SK-N-SH (cell line): ENCODE results near the gene WNT8B. TPM values are rescaled to one million over a fixed set of nuclear protein-coding genes. Genes with fewer than 3 reads are reported as not detected.

ENCODE experiments used
- CTCF ChIA-PET: fragments of 300-600, 350-600 bp; formaldehyde crosslinking; extraction: SDS; loops from one replicate; lab custom pipeline; 2021; lab: Yijun Ruan, JAX
- POLR2A ChIA-PET: fragments of 350-600 bp; sonication (Branson Sonifier 250); formaldehyde crosslinking; extraction: SDS; loops from one replicate; lab custom pipeline; 2020; ENCODE audit warnings: antibody characterized with exemption, inconsistent platforms; lab: Yijun Ruan, JAX
- DNase-seq: peaks from one replicate; pipeline ENCODE4 v3.0.0; 2012
- H2AFZ ChIP-seq: fragments of 200-600 bp; sonication (generic); 2 replicates; pipeline ENCODE4 v1.8.1; 2016; ENCODE audit warnings: antibody characterized with exemption, mild to moderate bottlenecking, low read depth
- H3F3A ChIP-seq: fragments of 200-600 bp; sonication (generic); replicated peaks from 2 replicates; pipeline ENCODE3; 2016; ENCODE audit warnings: antibody characterized with exemption, mild to moderate bottlenecking; ENCODE audit not compliant: insufficient read depth
- H3K27ac ChIP-seq, 2 experiments: fragments of 200-500 bp in 1 of 2; fragments of 200-600 bp in 1 of 2; sonication (Bioruptor generic) in 1 of 2; sonication (generic), shearing (Covaris generic) in 1 of 2; 2 replicates each; pipeline versions ENCODE4 v1.5.1 to v1.6.1; 2014 to 2016; ENCODE audit warnings: low read depth in 2 of 2, inconsistent platforms in 1 of 2, low read length in 1 of 2, mild to moderate bottlenecking in 1 of 2, mixed read lengths in 1 of 2
- H3K27me3 ChIP-seq: fragments of 200-600 bp; sonication (generic), shearing (Covaris generic); 2 replicates; pipeline ENCODE4 v1.6.1; 2016; ENCODE audit warnings: mixed run types; ENCODE audit not compliant: insufficient read depth
- H3K36me3 ChIP-seq, 2 experiments: fragments of 200-500 bp in 1 of 2; fragments of 200-600 bp in 1 of 2; sonication (Bioruptor generic) in 1 of 2; sonication (generic) in 1 of 2; replicated peaks in 1 of 2; 2 replicates each; pipeline versions ENCODE3 to v1.5.1; 2014 to 2016; ENCODE audit warnings: low read length in 1 of 2, mild to moderate bottlenecking in 1 of 2; ENCODE audit not compliant: insufficient read depth in 2 of 2, control insufficient read depth in 1 of 2
- H3K4me1 ChIP-seq, 2 experiments: fragments of 200-500 bp in 1 of 2; fragments of 200-600 bp in 1 of 2; sonication (Bioruptor generic) in 1 of 2; sonication (generic), shearing (Covaris generic) in 1 of 2; 2 replicates each; pipeline versions ENCODE4 v1.5.1 to v1.6.1; 2014 to 2016; ENCODE audit warnings: low read depth in 1 of 2, low read length in 1 of 2, mixed run types in 1 of 2; ENCODE audit not compliant: insufficient read depth in 2 of 2, control insufficient read depth in 1 of 2
- H3K4me2 ChIP-seq: fragments of 200-600 bp; sonication (generic), shearing (Covaris generic); 2 replicates; pipeline ENCODE4 v1.6.1; 2017; ENCODE audit warnings: mixed run types
- H3K4me3 ChIP-seq, 2 experiments: fragments of 200-500 bp in 1 of 2; fragments of 200-600 bp in 1 of 2; sonication (Bioruptor generic) in 1 of 2; sonication (generic), shearing (Covaris generic) in 1 of 2; 2 replicates each; pipeline versions ENCODE4 v1.5.1 to v1.8.1; 2014 to 2016; ENCODE audit warnings: low read depth in 2 of 2, inconsistent platforms in 1 of 2, low read length in 1 of 2, mild to moderate bottlenecking in 1 of 2, mixed read lengths in 1 of 2, moderate library complexity in 1 of 2
- H3K79me2 ChIP-seq: fragments of 200-600 bp; sonication (generic); 2 replicates; pipeline ENCODE4 v1.8.1; 2017; ENCODE audit warnings: mild to moderate bottlenecking; ENCODE audit not compliant: insufficient read depth
- H3K9ac ChIP-seq: fragments of 200-600 bp; sonication (generic); 2 replicates; pipeline ENCODE4 v1.6.1; 2017; ENCODE audit warnings: mixed run types
- H3K9me2 ChIP-seq: fragments of 200-600 bp; sonication (generic); 2 replicates; pipeline ENCODE4 v1.6.1; 2017; ENCODE audit warnings: mixed run types
- H3K9me3 ChIP-seq: fragments of 200-600 bp; sonication (generic); 2 replicates; pipeline ENCODE4 v1.6.1; 2017; ENCODE audit warnings: mixed run types, mild to moderate bottlenecking, moderate library complexity
- H4K20me1 ChIP-seq: fragments of 200-600 bp; sonication (generic); 2 replicates; pipeline ENCODE4 v1.6.1; 2017; ENCODE audit warnings: mild to moderate bottlenecking, mixed run types; ENCODE audit not compliant: insufficient read depth
- CHD2 ChIP-seq: fragments of 150-350 bp; IDR thresholded peaks from 2 replicates; pipeline ENCODE4 v1.6.1; 2018; ENCODE audit warnings: low read length; ENCODE audit not compliant: partially characterized antibody
- FOSL2 ChIP-seq: IDR thresholded peaks from 2 replicates; pipeline ENCODE4 v1.4.0; 2012; ENCODE audit warnings: low read depth, mild to moderate bottlenecking, moderate library complexity, borderline replicate concordance
- FOXJ3 ChIP-seq: sonication (generic); formaldehyde crosslinking; IDR thresholded peaks from 2 replicates; pipeline ENCODE4 v1.5.1; 2020; ENCODE audit warnings: mild to moderate bottlenecking, missing genetic modification reagents
- MXI1 ChIP-seq: IDR thresholded peaks from 2 replicates; pipeline ENCODE4 v1.6.1; 2012; ENCODE audit warnings: mild to moderate bottlenecking, low read depth, low read length, improper control_type of control experiment
- NRF1 ChIP-seq: IDR thresholded peaks from 2 replicates; pipeline ENCODE4 v1.6.1; 2012; ENCODE audit warnings: low read depth, mild to moderate bottlenecking, low read length
- RAD21 ChIP-seq: IDR thresholded peaks from 2 replicates; pipeline ENCODE4 v1.6.1; 2012; ENCODE audit warnings: mild to moderate bottlenecking, low read length
- RCOR1 ChIP-seq: fragments of 150-350 bp; IDR thresholded peaks from 2 replicates; pipeline ENCODE4 v1.6.1; 2017; ENCODE audit warnings: antibody characterized with exemption, low read length
- REST ChIP-seq: IDR thresholded peaks from 2 replicates; pipeline ENCODE4 v1.6.1; 2012; ENCODE audit warnings: mild to moderate bottlenecking, low read depth, low read length, moderate library complexity
- SIN3A ChIP-seq: IDR thresholded peaks from 2 replicates; pipeline ENCODE4 v1.6.1; 2012; ENCODE audit warnings: low read depth, mild to moderate bottlenecking, low read length, moderate library complexity, borderline replicate concordance
- SMC3 ChIP-seq: IDR thresholded peaks from 2 replicates; pipeline ENCODE4 v1.6.1; 2012; ENCODE audit warnings: low read depth, low read length, improper control_type of control experiment
- TCF12 ChIP-seq: IDR thresholded peaks from 2 replicates; pipeline ENCODE4 v1.4.0; 2012
- USF1 ChIP-seq: IDR thresholded peaks from 2 replicates; pipeline ENCODE4 v1.4.0; 2012; ENCODE audit warnings: low read depth, borderline replicate concordance
- YY1 ChIP-seq: IDR thresholded peaks from 2 replicates; pipeline ENCODE4 v1.4.0; 2012; ENCODE audit warnings: low read depth, mild to moderate bottlenecking
- ZBTB33 ChIP-seq: IDR thresholded peaks from 2 replicates; pipeline ENCODE4 v1.4.0; 2012; ENCODE audit warnings: low read depth, borderline replicate concordance
- WGBS: methylation state at CpG from one replicate; pipeline ENCODE4 v1.1.6; 2017; ENCODE audit warnings: low lambda C conversion rate; 5-methylcytosine and 5-hydroxymethylcytosine counted together
- polyA plus RNA-seq, 3 experiments: library from polyadenylated mRNA; depleted of rRNA; stranded (reverse); fragments of >200 nt; gene quantifications; 2 replicates each; pipeline ENCODE4 v1.2.3, GENCODE V29; 2012
- TF ChIP-seq, protein P1 (sequence below): IDR thresholded peaks from 2 replicates; pipeline ENCODE4; 2012

The WNT8B gene
- polyA plus RNA-seq, 1 of the 3 experiments (the other 2 are of a cell fraction), result 0.18 TPM

GRCh38 chr10:100469756-100470155 is 6.9 kb downstream of the WNT8B start:
- Histone ChIP-seq H3K4me2 (peak overlapping the region; percentile 52; the same call in 1 of the 2 replicates), H3K79me2 (no peaks in the 10 kb centered on the region), H3F3A (peaks cover 4% of the 10 kb centered on the region), H4K20me1 (no peaks in the 10 kb centered on the region), H3K4me3 (no peak overlapping the region), H3K4me1 (peaks cover 0 to 12% of the 10 kb centered on the region in 2 experiments; a peak in 1 of 4 replicates), H3K9me2 (no peaks in the 10 kb centered on the region), H3K27me3 (no peaks in the 10 kb centered on the region), H3K36me3 (no peaks in the 10 kb centered on the region), H3K9me3 (no peaks in the 10 kb centered on the region), H3K9ac (no peak overlapping the region), H3K27ac (peak overlapping the region in 1 of 2 experiments; percentile 46; a peak in 2 of 4 replicates), H2AFZ (no peak overlapping the region)
- DNase-seq, result no peak
- TF ChIP-seq YY1, result no peak
- TF ChIP-seq TCF12, result no peak
- TF ChIP-seq MXI1, result no peak
- TF ChIP-seq NRF1, result no peak
- TF ChIP-seq, protein P1, sequence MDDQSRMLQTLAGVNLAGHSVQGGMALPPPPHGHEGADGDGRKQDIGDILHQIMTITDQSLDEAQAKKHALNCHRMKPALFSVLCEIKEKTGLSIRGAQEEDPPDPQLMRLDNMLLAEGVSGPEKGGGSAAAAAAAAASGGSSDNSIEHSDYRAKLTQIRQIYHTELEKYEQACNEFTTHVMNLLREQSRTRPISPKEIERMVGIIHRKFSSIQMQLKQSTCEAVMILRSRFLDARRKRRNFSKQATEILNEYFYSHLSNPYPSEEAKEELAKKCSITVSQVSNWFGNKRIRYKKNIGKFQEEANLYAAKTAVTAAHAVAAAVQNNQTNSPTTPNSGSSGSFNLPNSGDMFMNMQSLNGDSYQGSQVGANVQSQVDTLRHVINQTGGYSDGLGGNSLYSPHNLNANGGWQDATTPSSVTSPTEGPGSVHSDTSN, result no peak
- no peak for TF ChIP-seq RCOR1
- TF ChIP-seq RAD21, result no peak
- no peak for TF ChIP-seq ZBTB33
- TF ChIP-seq USF1, result no peak
- no peak for TF ChIP-seq FOXJ3 (CRISPR knock-in tag)
- TF ChIP-seq CHD2, result no peak
- CTCF ChIA-PET, result interaction anchor here (0.9 to 3.3 kb wide), 4 partner anchors 11 to 49 kb away, joined by 3 to 31 read pairs (median 10); partner anchors contain the start of gene SEC31B
- POLR2A ChIA-PET, result interaction anchor here (0.6 kb wide), 1 partner anchor 965 kb away, joined by 3 read pairs; no protein-coding TSS in a partner anchor
- 82% methylated on average over 1 of the region's 1 CpG for WGBS

GRCh38 chr10:100470367-100470766 is 7.6 kb downstream of the WNT8B start:
- H3K4me1 ChIP-seq, result peaks cover 0 to 12% of the 10 kb centered on the region in 2 experiments; a peak in 1 of 4 replicates
- H3K9me2 ChIP-seq, result no peaks in the 10 kb centered on the region
- TF ChIP-seq REST (no peak), USF1 (no peak), FOSL2 (0 out of 2 replicates have a peak, but pooled peaks have one; percentile 19), SIN3A (no peak), SMC3 (no peak)
- H3K79me2 ChIP-seq, result no peaks in the 10 kb centered on the region
- H3F3A ChIP-seq, result peaks cover 4% of the 10 kb centered on the region
- H3K4me2 ChIP-seq, result 0 out of 2 replicates have a peak overlapping the region, but pooled peaks have one; percentile 2
- no peak overlapping the region for H3K4me3 ChIP-seq
- no peaks in the 10 kb centered on the region for H3K9me3 ChIP-seq
- WGBS, result 42% methylated on average over 3 of the region's 3 CpGs
- H3K27me3 ChIP-seq, result no peaks in the 10 kb centered on the region
- no peak for DNase-seq
- POLR2A ChIA-PET, result interaction anchor here (0.6 kb wide), 1 partner anchor 966 kb away, joined by 3 read pairs; no protein-coding TSS in a partner anchor
- CTCF ChIA-PET, result interaction anchor here (0.9 to 3.3 kb wide), 4 partner anchors 11 to 48 kb away, joined by 3 to 31 read pairs (median 5); no protein-coding TSS in a partner anchor
- H3K27ac ChIP-seq, result no peak overlapping the region
- no peaks in the 10 kb centered on the region for H4K20me1 ChIP-seq
- no peaks in the 10 kb centered on the region for H3K36me3 ChIP-seq
- H3K9ac ChIP-seq, result no peak overlapping the region
- no peak overlapping the region for H2AFZ ChIP-seq
